Bronchial epithelial cell (primary cell): Measurements from ENCODE around the gene EIF4E1B. TPM values are rescaled to one million over a fixed set of nuclear protein-coding genes. Genes with fewer than 3 reads are reported as not detected.

Experiments
- DNase-seq: peaks from one replicate; pipeline ENCODE4 v3.0.0-alpha.2; 2010; ENCODE audit warnings: low read depth
- FAIRE-seq: peaks from 2 replicates; lab custom pipeline; 2011; peaks lifted over from hg19 to GRCh38; lab: Jason Lieb, UNC
- H3K27me3 ChIP-seq: 2 replicates; pipeline ENCODE4 v1.5.1; 2011; ENCODE audit warnings: low read length; ENCODE audit not compliant: control insufficient read depth, insufficient read depth
- H3K36me3 ChIP-seq: 2 replicates; pipeline ENCODE4 v1.5.1; 2011; ENCODE audit warnings: low read length; ENCODE audit not compliant: control insufficient read depth, insufficient read depth
- H3K4me3 ChIP-seq: 2 replicates; pipeline ENCODE4 v1.5.1; 2011; ENCODE audit warnings: mild to moderate bottlenecking, low read depth, low read length, control low read depth
- total RNA-seq: library from RNA; depleted of rRNA; stranded (reverse); fragments of >200 nt; gene quantifications from 2 replicates; pipeline ENCODE4 v1.2.1, GENCODE V29; 2014
- TF ChIP-seq, protein P1 (sequence below): IDR thresholded peaks from 2 replicates; pipeline ENCODE4 v1.5.1; 2011; ENCODE audit warnings: mild to moderate bottlenecking, moderate library complexity, low read length, control low read depth, inconsistent platforms; ENCODE audit not compliant: insufficient read depth, severe bottlenecking

EIF4E1B gene
- total RNA-seq, 1 donor from 2014 or later = not detected

GRCh38 chr5:176658007-176658599, 27.6 kb downstream of the EIF4E1B start:
- FAIRE-seq (no peak), DNase-seq (peak; percentile 36)
- TF ChIP-seq, protein P1, sequence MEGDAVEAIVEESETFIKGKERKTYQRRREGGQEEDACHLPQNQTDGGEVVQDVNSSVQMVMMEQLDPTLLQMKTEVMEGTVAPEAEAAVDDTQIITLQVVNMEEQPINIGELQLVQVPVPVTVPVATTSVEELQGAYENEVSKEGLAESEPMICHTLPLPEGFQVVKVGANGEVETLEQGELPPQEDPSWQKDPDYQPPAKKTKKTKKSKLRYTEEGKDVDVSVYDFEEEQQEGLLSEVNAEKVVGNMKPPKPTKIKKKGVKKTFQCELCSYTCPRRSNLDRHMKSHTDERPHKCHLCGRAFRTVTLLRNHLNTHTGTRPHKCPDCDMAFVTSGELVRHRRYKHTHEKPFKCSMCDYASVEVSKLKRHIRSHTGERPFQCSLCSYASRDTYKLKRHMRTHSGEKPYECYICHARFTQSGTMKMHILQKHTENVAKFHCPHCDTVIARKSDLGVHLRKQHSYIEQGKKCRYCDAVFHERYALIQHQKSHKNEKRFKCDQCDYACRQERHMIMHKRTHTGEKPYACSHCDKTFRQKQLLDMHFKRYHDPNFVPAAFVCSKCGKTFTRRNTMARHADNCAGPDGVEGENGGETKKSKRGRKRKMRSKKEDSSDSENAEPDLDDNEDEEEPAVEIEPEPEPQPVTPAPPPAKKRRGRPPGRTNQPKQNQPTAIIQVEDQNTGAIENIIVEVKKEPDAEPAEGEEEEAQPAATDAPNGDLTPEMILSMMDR = peak; percentile 96
- Histone ChIP-seq H3K36me3 (peaks cover 13% of the 10 kb centered on the region), H3K4me3 (no peak overlapping the region), H3K27me3 (peaks cover 4% of the 10 kb centered on the region)

DNA sequence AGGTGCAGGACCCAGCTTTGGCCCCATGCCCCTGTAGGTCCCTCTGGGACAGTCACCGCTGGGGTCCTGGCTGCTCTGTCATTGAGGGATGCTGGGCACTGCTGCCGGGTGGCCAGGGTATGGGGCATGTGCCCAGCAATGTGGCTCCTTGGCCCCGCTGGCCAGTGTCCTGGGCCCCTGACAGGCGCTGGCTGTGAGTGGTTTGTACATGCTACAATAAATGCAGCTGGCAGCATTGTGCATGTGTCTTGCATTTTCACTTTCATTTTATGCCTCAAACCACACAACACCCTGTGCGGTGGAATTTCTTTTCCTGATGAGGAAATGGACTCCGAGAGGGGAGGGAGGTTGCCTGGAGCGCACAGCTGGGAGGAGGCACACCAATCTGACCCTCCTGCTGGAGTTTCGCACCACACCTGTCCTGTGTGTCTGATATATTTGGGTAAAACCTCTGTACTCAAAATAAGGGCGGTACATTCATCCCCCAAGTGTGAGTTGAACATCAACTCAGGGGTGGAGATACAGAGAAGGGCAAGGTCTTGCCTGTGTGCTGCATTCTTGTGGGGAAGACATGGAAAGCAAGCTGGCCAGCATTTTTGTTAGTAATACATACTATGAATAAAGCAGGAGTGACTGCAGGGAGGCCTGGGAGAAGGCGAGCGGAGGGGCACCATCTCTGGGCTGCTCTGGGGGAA, 28.5 kb downstream of the EIF4E1B start:
- DNase-seq (no peak), FAIRE-seq (no peak)
- TF ChIP-seq, protein P1 = no peak
- peaks cover 4% of the 10 kb centered on the region for H3K27me3 ChIP-seq
- peaks cover 13% of the 10 kb centered on the region for H3K36me3 ChIP-seq
- no peak overlapping the region for H3K4me3 ChIP-seq

- peaks cover 5% of the 10 kb centered on the region for H3K27me3 ChIP-seq
- TF ChIP-seq, protein P1 = no peak
- DNase-seq = no peak
- peaks cover 13% of the 10 kb centered on the region for H3K36me3 ChIP-seq
- no peak overlapping the region for H3K4me3 ChIP-seq
- FAIRE-seq = no peak
Measured at GRCh38 chr5:176659512-176659839, 29.0 kb downstream of the EIF4E1B start.

GRCh38 chr5:176659860-176660461, 29.5 kb downstream of the EIF4E1B start:
- no peak overlapping the region for H3K4me3 ChIP-seq
- TF ChIP-seq, protein P1 = no peak
- H3K36me3 ChIP-seq = peaks cover 11% of the 10 kb centered on the region
- DNase-seq (no peak), FAIRE-seq (no peak)
- H3K27me3 ChIP-seq = peaks cover 5% of the 10 kb centered on the region

GRCh38 chr5:176660530-176660859, 30.0 kb downstream of the EIF4E1B start:
- Histone ChIP-seq H3K27me3 (peaks cover 8% of the 10 kb centered on the region), H3K36me3 (peaks cover 11% of the 10 kb centered on the region), H3K4me3 (no peak overlapping the region)
- TF ChIP-seq, protein P1 = no peak
- FAIRE-seq (no peak), DNase-seq (no peak)
